ENCODE data around the gene NDEL1. TPM values are rescaled to one million over a fixed set of nuclear protein-coding genes. Genes with fewer than 3 reads are reported as not detected.

Gene NDEL1
- total and polyA plus RNA-seq, 4 donors, result 15.3 to 52.3 (median 35.4) TPM

- Histone ChIP-seq H3K4me1 (ENCODE audit: control insufficient read depth in 4 of 4, insufficient read depth in 4 of 4, low read length in 3 of 4) (no peaks in the 10 kb centered on the region), H3K27me3 (ENCODE audit: control insufficient read depth in 4 of 4, insufficient read depth in 4 of 4, low read length in 3 of 4) (no peaks in the 10 kb centered on the region), H3K9me3 (ENCODE audit: control insufficient read depth in 4 of 4, low read length in 3 of 4) (no peaks in the 10 kb centered on the region), H3K36me3 (ENCODE audit: control insufficient read depth in 4 of 4, insufficient read depth in 3 of 4, low read depth in 1 of 4, low read length in 3 of 4) (peaks cover 5 to 44% (median 21%) of the 10 kb centered on the region in 4 donors), H3K27ac (ENCODE audit: low read depth in 1 of 2, low read length in 2 of 2) (no peak overlapping the region), H3K9ac (ENCODE audit: low read depth in 1 of 2, low read length in 2 of 2) (no peak overlapping the region), H3K4me3 (ENCODE audit: low read depth in 1 of 3, low read length in 3 of 3) (no peak overlapping the region)
- 83% methylated on average over 5 of the region's 5 CpGs for WGBS
- no peak for TF ChIP-seq HNF4A (conservative IDR thresholded peaks at IDR 0.05)
- no peak for TF ChIP-seq FOXA1 (IDR thresholded peaks at IDR 0.05)
- TF ChIP-seq RXRA (IDR thresholded peaks at IDR 0.05), result no peak
- no peak for TF ChIP-seq ZBTB33 (IDR thresholded peaks at IDR 0.05)
- no peak for DNase-seq (ENCODE audit: low spot score)
Measured at GRCh38 chr17:8499614-8500013, 63.9 kb downstream of the NDEL1 start.

- H3K9ac ChIP-seq (ENCODE audit: low read depth in 1 of 2, low read length in 2 of 2), result no peak overlapping the region
- no peaks in the 10 kb centered on the region for H3K9me3 ChIP-seq (ENCODE audit: control insufficient read depth in 4 of 4, low read length in 3 of 4)
- H3K4me1 ChIP-seq (ENCODE audit: control insufficient read depth in 4 of 4, insufficient read depth in 4 of 4, low read length in 3 of 4), result no peaks in the 10 kb centered on the region
- WGBS, result 93% methylated on average over 8 of the region's 8 CpGs
- H3K27me3 ChIP-seq (ENCODE audit: control insufficient read depth in 4 of 4, insufficient read depth in 4 of 4, low read length in 3 of 4), result no peaks in the 10 kb centered on the region
- no peak for TF ChIP-seq RAD21 (IDR thresholded peaks at IDR 0.05)
- no peak for TF ChIP-seq JUND (IDR thresholded peaks at IDR 0.05)
- TF ChIP-seq FOXA1 (IDR thresholded peaks at IDR 0.05), result no peak
- TF ChIP-seq HNF4G (IDR thresholded peaks at IDR 0.05), result no peak
- TF ChIP-seq ZBTB33 (IDR thresholded peaks at IDR 0.05), result no peak
- no peak for TF ChIP-seq FOXA2 (IDR thresholded peaks at IDR 0.05)
- TF ChIP-seq REST (IDR thresholded peaks at IDR 0.05), result no peak
- TF ChIP-seq GABPA (IDR thresholded peaks at IDR 0.05 in 1 of 2, conservative IDR thresholded peaks at IDR 0.05 in 1 of 2), result no peak
- TF ChIP-seq CTCF (IDR thresholded peaks at IDR 0.05; ENCODE audit: low read depth, low read length, missing input control), result no peak
- no peak for TF ChIP-seq MAX (IDR thresholded peaks at IDR 0.05)
- no peak for TF ChIP-seq YY1 (IDR thresholded peaks at IDR 0.05)
- H3K36me3 ChIP-seq (ENCODE audit: control insufficient read depth in 4 of 4, insufficient read depth in 3 of 4, low read depth in 1 of 4, low read length in 3 of 4), result peaks cover 5 to 47% (median 19%) of the 10 kb centered on the region in 4 donors
- no peak overlapping the region for H3K27ac ChIP-seq (ENCODE audit: low read depth in 1 of 2, low read length in 2 of 2)
- H3K4me3 ChIP-seq (ENCODE audit: low read depth in 1 of 3, low read length in 3 of 3), result no peak overlapping the region
- no peak for DNase-seq (ENCODE audit: low spot score)
Measured at GRCh38 chr17:8500609-8501008, 64.9 kb downstream of the NDEL1 start.
